GM10248 (cell line): ENCODE measurements around the gene EME2.

Experiments used
- CTCF ChIA-PET: fragments of 300-600 bp; sonication (Branson Sonifier 250); formaldehyde crosslinking; extraction: SDS; loops from one replicate; lab custom pipeline; 2021; ENCODE audit warnings: antibody characterized with exemption; lab: Yijun Ruan, JAX
- POLR2A ChIA-PET: fragments of 350-650 bp; sonication (Branson Sonifier 250); formaldehyde crosslinking; extraction: SDS; loops from one replicate; lab custom pipeline; 2020; ENCODE audit warnings: antibody characterized with exemption; lab: Yijun Ruan, JAX
- DNase-seq: peaks from one replicate; pipeline ENCODE4 v3.0.0; 2012; ENCODE audit errors: extremely low spot score
- TF ChIP-seq, protein P1 (sequence below): IDR thresholded peaks from 2 replicates; pipeline ENCODE4 v1.5.1; 2012; ENCODE audit warnings: mild to moderate bottlenecking, low read depth; ENCODE audit errors: extremely low read depth, missing control alignments, control extremely low read depth

EME2 gene

GRCh38 chr16:1788708-1789100, 16.1 kb downstream of the EME2 start:
- no peak for DNase-seq
- POLR2A ChIA-PET: no interaction called here
- TF ChIP-seq, protein P1, sequence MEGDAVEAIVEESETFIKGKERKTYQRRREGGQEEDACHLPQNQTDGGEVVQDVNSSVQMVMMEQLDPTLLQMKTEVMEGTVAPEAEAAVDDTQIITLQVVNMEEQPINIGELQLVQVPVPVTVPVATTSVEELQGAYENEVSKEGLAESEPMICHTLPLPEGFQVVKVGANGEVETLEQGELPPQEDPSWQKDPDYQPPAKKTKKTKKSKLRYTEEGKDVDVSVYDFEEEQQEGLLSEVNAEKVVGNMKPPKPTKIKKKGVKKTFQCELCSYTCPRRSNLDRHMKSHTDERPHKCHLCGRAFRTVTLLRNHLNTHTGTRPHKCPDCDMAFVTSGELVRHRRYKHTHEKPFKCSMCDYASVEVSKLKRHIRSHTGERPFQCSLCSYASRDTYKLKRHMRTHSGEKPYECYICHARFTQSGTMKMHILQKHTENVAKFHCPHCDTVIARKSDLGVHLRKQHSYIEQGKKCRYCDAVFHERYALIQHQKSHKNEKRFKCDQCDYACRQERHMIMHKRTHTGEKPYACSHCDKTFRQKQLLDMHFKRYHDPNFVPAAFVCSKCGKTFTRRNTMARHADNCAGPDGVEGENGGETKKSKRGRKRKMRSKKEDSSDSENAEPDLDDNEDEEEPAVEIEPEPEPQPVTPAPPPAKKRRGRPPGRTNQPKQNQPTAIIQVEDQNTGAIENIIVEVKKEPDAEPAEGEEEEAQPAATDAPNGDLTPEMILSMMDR: no peak
- CTCF ChIA-PET: interaction anchor here (1.1 kb wide), 1 partner anchor 16 kb away, joined by 4 read pairs; the partner anchor contains the start of genes EME2 and MRPS34

DNA sequence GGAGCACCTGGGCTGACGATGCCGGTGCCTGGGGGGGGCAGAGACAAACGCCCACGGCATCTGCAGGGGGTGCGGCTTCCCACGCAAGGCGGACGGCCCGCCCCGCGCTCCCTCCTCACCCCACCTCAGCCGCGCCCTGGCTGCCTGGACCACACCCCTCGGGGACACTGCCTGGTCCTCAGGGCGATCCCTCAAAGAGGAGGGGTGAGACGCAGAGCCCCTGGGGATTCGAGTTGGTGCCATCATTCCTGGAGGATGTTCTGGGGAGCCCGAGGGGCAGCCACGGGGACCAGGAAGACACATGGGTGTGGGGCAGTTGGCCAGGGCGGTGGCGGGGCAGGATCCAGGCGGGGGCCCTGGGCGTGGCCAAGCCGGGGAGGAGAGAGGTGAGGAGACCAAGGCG, 17.0 kb downstream of the EME2 start:
- TF ChIP-seq, protein P1: no peak
- ChIA-PET CTCF (no interaction called here), POLR2A (no interaction called here)
- no peak for DNase-seq

- TF ChIP-seq, protein P1: no peak
- CTCF ChIA-PET: no interaction called here
- POLR2A ChIA-PET: no interaction called here
Measured at GRCh38 chr16:1790261-1790610, 17.6 kb downstream of the EME2 start.

DNA sequence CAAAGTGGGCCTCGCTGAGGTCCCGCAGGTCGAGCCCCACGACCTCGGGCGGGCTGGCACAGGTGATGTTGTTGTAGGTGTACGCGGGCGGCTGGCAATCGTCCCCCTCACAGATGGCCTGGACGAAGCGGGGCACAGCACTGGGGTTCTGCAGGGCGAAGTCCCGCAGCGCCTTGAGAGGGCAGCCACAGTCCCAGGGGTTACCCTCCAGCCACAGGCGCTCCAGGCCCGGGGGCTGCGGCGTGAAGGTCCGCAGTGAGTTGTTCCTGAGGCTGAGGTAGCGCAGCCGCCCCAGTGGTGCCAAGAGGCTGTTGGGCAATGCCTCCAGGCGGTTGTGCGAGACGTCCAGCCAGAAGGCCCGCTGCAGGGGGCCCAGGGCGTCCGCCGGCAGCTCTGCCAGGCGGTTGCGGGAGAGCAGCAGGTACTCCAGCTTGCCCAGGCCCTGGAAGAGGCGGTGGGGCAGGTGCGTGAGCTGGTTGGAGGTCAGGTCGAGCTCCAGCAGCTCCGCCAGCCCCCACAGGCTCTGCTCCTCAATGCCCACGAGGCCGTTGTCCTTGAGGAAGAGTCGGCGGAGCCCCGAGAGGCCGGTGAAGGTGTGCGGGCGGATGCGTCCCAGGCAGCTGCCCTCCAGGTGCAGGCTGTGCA, 18.1 kb downstream of the EME2 start:
- POLR2A ChIA-PET: interaction anchor here (1.3 kb wide), 1 partner anchor 8 kb away, joined by 5 read pairs; the partner anchor contains the start of genes NUBP2 and SPSB3

More at GRCh38 chr16:1790261-1790610, 17.6 kb downstream of the EME2 start:
- no peak for DNase-seq

DNA sequence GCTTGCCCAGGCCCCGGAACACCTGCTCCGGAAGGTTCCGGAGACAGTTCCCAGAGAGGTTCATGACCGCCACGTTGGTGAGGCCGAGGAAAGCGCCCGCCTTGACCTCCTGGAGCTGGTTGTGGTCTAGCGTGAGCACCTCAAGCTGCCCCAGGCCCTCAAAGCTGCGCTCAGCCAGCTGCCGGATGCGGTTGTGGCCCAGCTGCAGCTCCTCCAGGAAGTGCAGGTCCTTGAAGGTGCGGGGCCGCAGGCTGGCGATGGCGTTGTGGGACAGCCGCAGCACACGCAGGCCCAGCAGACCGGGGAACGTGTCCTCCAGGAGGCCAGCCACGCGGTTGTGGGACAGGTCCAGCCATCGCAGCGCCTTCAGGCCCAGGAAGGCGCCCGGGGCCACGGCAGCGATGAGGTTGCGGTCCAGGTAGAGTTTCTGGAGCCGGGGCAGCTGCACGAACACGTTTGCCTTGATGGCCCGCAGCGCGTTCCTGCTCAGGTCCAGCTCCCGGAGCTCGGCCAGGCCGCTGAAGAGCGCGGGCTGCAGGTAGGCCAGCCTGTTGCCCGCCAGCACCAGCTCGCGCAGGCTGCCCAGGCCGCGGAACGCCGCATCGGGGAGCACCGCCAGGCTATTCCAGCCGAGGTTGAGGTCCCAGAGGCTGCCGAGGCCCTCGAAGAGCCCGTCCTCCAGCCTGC, 18.8 kb downstream of the EME2 start:
- no peak for DNase-seq
- POLR2A ChIA-PET: interaction anchor here (0.7 to 1.3 kb wide), 2 partner anchors 9 to 654 kb away, joined by 3 to 5 read pairs; partner anchors contain the start of genes NUBP2 and SPSB3
- CTCF ChIA-PET: interaction anchor here (0.9 to 1.7 kb wide), 2 partner anchors 9 to 11 kb away, joined by 3 to 5 read pairs; partner anchors contain the start of genes NUBP2 and SPSB3
- TF ChIP-seq, protein P1: no peak

More for the DNA sequence above, 18.1 kb downstream of the EME2 start:
- TF ChIP-seq, protein P1: no peak
- CTCF ChIA-PET: interaction anchor here (1.7 kb wide), 1 partner anchor 11 kb away, joined by 5 read pairs; no protein-coding TSS in a partner anchor
- DNase-seq: no peak
